Kidney (tissue), 14 donors: Measurements from ENCODE around the gene DSCAML1. TPM values are rescaled to one million over a fixed set of nuclear protein-coding genes. Genes with fewer than 3 reads are reported as not detected.

ENCODE experiments used
- DNase-seq, 5 donors: peaks; one replicate each; pipeline ENCODE4 v3.0.0-alpha.2; 2013 to 2020
- FAIRE-seq: peaks from 2 replicates; lab custom pipeline; 2012; peaks lifted over from hg19 to GRCh38; lab: Jason Lieb, UNC
- H3K27ac ChIP-seq, 2 donors: one replicate each; pipeline ENCODE4 v1.7.0; 2013; ENCODE audit warnings: low read depth in 2 of 2, low read length in 2 of 2, inconsistent platforms in 1 of 2
- H3K27me3 ChIP-seq: one replicate; pipeline ENCODE4 v1.7.1; 2013; ENCODE audit warnings: low read length, inconsistent platforms; ENCODE audit not compliant: control insufficient read depth, insufficient read depth
- H3K36me3 ChIP-seq, 3 donors: one replicate each; pipeline versions ENCODE4 v1.7.0 to v1.7.1; 2013; ENCODE audit warnings: low read length in 3 of 3, control low read depth in 1 of 3, inconsistent platforms in 1 of 3; ENCODE audit not compliant: insufficient read depth in 3 of 3, control insufficient read depth in 2 of 3
- H3K4me1 ChIP-seq, 3 donors: one replicate each; pipeline versions ENCODE4 v1.7.0 to v1.7.1; 2013; ENCODE audit warnings: low read length in 3 of 3, inconsistent platforms in 1 of 3, low read depth in 1 of 3; ENCODE audit not compliant: control insufficient read depth in 2 of 3, insufficient read depth in 2 of 3
- H3K4me3 ChIP-seq, 3 donors: one replicate each; pipeline versions ENCODE4 v1.7.0 to v1.8.1; 2013; ENCODE audit warnings: low read length in 3 of 3, control low read depth in 1 of 3, inconsistent platforms in 1 of 3
- H3K9ac ChIP-seq, 3 donors: one replicate each; pipeline versions ENCODE4 v1.7.0 to v1.7.1; 2013; ENCODE audit warnings: low read length in 3 of 3, control low read depth in 1 of 3, inconsistent platforms in 1 of 3
- H3K9me3 ChIP-seq, 3 donors: one replicate each; pipeline versions ENCODE4 v1.7.0 to v1.7.1; 2013; ENCODE audit warnings: low read length in 3 of 3, control low read depth in 1 of 3, inconsistent platforms in 1 of 3; ENCODE audit not compliant: control insufficient read depth in 2 of 3, insufficient read depth in 1 of 3
- intact Hi-C: fragments of 100-400 bp; cut with DNase I; formaldehyde crosslinking; loops from one replicate; pipeline ENCODE4 v1.11.1; 2022
- polyA plus RNA-seq: library from polyadenylated mRNA; stranded (reverse); fragments of 350-450 nt; fragmentation: Illumina TruSeq; extraction: RNeasy Lipid Tissue Mini Kit (QIAGEN cat#74804); gene quantifications from one replicate; pipeline ENCODE4 v1.2.3, GENCODE V29; 2014; ENCODE audit warnings: low read depth, low replicate concordance; ENCODE audit not compliant: insufficient read depth
- total RNA-seq: library from RNA; stranded (reverse); fragmentation: NEBNext Ultra II Directional; extraction: Animal tissue kit (Norgen Biotek cat#: 25700); gene quantifications from one replicate; pipeline ENCODE4 v1.2.1, GENCODE V29; 2021
- TF ChIP-seq, protein P1 (sequence below): IDR thresholded peaks from 3 replicates; pipeline ENCODE4 v1.5.1; 2012; ENCODE audit warnings: mild to moderate bottlenecking, moderate library complexity, borderline replicate concordance; ENCODE audit not compliant: insufficient read depth; ENCODE audit errors: extremely low read depth
- donor health status: control.
- donor health status: control.
- donor health status: control.
- donor health status: control.
- donor health status: control.
- donor health status: DM: yes; HTN: yes; CAD: no.
- donor health status: Normal renal cell carcinoma (clear cell type).

The DSCAML1 gene
- total and polyA plus RNA-seq, 2 donors from 2014 or later, result 0.95 to 17.3 TPM

DNA sequence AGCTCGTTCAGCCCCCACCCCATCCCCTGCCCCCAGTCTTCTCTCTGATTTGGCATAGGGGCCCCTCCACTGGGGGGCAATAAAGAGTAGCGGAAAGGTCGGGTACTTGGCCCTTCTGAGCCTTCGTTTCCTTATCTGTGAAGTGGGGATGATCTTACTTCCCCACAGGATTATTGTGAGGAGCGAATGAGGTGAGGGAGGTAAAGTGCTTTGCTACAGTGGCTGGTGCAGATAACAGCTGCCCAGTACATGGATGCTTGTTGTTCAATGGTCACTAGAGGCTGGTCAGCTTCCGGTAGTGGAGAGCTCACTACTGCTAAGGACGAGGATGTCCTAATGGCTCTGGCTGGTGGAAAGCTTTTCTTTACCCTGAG is 368.2 kb downstream of the DSCAML1 start:
- H3K27ac ChIP-seq, result no peak overlapping the region
- DNase-seq, result no peak
- no peaks in the 10 kb centered on the region for H3K27me3 ChIP-seq
- intact Hi-C loops, result no loop called here
- no peak overlapping the region for H3K4me3 ChIP-seq
- H3K9ac ChIP-seq, result no peak overlapping the region
- TF ChIP-seq, protein P1, sequence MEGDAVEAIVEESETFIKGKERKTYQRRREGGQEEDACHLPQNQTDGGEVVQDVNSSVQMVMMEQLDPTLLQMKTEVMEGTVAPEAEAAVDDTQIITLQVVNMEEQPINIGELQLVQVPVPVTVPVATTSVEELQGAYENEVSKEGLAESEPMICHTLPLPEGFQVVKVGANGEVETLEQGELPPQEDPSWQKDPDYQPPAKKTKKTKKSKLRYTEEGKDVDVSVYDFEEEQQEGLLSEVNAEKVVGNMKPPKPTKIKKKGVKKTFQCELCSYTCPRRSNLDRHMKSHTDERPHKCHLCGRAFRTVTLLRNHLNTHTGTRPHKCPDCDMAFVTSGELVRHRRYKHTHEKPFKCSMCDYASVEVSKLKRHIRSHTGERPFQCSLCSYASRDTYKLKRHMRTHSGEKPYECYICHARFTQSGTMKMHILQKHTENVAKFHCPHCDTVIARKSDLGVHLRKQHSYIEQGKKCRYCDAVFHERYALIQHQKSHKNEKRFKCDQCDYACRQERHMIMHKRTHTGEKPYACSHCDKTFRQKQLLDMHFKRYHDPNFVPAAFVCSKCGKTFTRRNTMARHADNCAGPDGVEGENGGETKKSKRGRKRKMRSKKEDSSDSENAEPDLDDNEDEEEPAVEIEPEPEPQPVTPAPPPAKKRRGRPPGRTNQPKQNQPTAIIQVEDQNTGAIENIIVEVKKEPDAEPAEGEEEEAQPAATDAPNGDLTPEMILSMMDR, result no peak
- FAIRE-seq, result no peak
- no peaks in the 10 kb centered on the region for H3K4me1 ChIP-seq
- no peaks in the 10 kb centered on the region for H3K9me3 ChIP-seq
- peaks cover 0 to 19% (median 0%) of the 10 kb centered on the region in 3 donors for H3K36me3 ChIP-seq

DNA sequence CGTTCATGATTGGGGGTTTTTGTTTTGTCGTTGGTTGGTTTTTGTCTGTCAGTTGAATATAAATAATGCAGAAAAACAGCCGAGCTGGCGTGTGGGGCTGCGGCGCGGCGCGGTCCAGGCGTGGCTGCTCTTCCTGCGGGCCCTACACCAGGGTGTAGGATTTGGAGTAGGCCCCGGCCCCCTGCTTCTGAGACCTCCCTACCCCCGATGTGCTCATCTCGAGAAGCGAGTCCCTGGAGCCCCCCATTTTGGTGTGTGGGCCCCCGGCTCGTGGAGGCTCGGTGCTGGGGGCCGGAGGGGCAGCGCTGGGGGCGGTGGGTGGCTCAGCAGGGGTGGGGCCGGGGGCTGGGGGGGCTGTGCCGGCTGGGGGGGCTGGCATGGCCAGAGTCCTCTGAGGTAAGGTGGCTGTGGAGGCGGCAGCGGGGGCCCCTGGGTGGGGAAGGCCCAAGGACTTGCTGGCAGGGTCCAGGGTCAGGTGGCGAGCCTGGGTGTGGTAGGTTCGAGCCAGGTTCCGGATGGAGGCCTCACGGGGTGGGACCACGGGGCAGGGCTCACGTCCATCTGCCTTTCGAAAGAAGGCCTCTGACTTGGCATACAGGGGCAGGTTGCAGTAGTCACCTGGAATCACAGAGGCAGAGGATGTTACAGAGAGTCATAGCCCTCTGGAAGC is 368.7 kb downstream of the DSCAML1 start:
- Histone ChIP-seq H3K9me3 (no peaks in the 10 kb centered on the region), H3K4me1 (no peaks in the 10 kb centered on the region), H3K4me3 (no peak overlapping the region), H3K27me3 (no peaks in the 10 kb centered on the region), H3K27ac (no peak overlapping the region), H3K36me3 (peaks cover 0 to 19% (median 0%) of the 10 kb centered on the region in 3 donors), H3K9ac (no peak overlapping the region)
- DNase-seq, result peak in 1 of 5 donors; percentile 71
- no peak for FAIRE-seq
- TF ChIP-seq, protein P1, result no peak
- intact Hi-C loops, result no loop called here

DNA sequence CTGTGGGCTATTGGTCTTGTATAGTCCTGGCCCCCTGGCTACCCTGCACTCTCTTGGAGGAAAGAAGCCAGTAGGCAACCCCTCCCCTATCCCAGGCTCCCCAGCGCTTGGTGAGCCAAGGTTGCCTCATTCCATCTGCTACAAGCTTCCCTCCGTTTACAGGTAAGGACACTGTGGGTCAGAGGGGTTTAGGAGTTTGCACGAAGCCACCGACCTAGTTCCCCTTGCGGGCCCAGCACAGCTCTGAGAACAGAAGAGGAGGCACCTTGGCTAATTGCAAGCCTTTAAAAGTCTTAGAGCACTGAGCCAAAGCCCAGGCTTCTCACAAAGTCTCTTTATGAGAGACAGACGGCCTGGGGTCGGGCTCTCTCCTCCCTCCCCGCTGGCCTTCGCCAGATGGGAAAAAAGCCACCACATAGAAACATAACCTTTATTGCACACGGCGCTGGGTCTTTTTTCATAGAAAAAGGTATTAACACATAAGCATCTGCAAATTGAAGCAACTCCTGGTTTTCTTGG is 369.6 kb downstream of the DSCAML1 start:
- intact Hi-C loops, result no loop called here
- Histone ChIP-seq H3K9ac (no peak overlapping the region), H3K4me3 (no peak overlapping the region), H3K27ac (no peak overlapping the region), H3K4me1 (no peaks in the 10 kb centered on the region), H3K9me3 (no peaks in the 10 kb centered on the region), H3K27me3 (no peaks in the 10 kb centered on the region), H3K36me3 (peaks cover 0 to 19% (median 0%) of the 10 kb centered on the region in 3 donors)
- DNase-seq, result peak in 1 of 5 donors; percentile 32
- TF ChIP-seq, protein P1, result no peak
- FAIRE-seq, result no peak

DNA sequence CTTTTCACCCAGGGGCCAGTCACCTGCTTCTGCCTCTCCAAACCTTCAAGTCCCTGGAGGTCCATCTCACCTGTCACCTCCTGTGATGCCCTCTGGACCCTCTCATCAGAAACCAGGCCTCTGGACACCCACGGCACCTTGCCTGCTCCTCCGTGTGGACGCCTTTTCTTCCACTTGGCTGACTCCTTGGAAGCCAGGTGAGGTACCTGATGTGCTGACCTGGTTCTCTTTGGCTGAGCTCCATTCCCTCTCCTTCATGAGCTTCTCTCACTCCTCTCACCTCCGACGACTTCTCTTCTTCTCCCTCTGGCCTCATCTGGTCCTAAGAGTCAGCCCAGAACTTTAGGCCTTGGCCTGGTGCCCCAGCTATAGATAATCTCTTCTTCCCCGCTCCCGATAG is 370.1 kb downstream of the DSCAML1 start:
- H3K9ac ChIP-seq, result no peak overlapping the region
- H3K4me3 ChIP-seq, result no peak overlapping the region
- no peaks in the 10 kb centered on the region for H3K4me1 ChIP-seq
- DNase-seq (peak in 1 of 5 donors; percentile 29), FAIRE-seq (no peak)
- intact Hi-C loops, result no loop called here
- H3K27me3 ChIP-seq, result no peaks in the 10 kb centered on the region
- H3K9me3 ChIP-seq, result no peaks in the 10 kb centered on the region
- TF ChIP-seq, protein P1, result no peak
- peaks cover 0 to 15% (median 0%) of the 10 kb centered on the region in 3 donors for H3K36me3 ChIP-seq
- H3K27ac ChIP-seq, result no peak overlapping the region
